ENCODE results near the gene POLDIP2.

Gene POLDIP2

DNA sequence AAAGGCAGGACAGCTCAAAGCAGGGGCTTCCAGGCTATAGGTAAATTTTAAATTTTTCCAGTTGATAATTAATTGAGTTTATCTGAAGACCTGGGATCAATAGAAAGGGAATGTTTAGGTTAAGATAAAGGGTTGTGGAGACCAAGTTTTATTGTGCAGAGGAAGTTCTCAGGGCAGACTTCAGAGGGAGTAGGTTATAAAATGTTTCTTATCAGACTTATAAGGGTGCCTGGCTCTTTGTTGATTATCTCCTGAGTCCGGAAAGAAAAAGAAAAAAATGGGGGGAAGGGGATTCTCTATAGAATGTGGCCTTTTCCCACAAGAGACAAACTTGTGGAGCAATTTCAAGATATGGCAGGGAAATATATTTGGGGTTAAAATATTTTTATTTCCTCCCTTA is 32.8 kb upstream of the POLDIP2 start:
- no peak for DNase-seq (ENCODE audit: low read depth)

DNA sequence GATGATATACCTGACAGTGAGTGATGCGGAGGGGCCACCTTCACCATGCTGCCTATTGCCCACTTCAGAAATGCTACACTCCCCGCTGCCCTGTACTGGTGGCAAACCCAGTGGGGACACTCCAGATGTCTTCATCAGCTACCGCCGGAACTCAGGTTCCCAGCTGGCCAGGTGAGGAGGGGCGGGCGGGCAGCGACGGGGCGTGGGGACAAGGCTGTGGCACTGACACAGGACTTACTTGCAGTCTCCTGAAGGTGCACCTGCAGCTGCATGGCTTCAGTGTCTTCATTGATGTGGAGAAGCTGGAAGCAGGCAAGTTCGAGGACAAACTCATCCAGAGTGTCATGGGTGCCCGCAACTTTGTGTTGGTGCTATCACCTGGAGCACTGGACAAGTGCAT is 30.8 kb upstream of the POLDIP2 start:
- no peak for DNase-seq (ENCODE audit: low read depth)

DNA sequence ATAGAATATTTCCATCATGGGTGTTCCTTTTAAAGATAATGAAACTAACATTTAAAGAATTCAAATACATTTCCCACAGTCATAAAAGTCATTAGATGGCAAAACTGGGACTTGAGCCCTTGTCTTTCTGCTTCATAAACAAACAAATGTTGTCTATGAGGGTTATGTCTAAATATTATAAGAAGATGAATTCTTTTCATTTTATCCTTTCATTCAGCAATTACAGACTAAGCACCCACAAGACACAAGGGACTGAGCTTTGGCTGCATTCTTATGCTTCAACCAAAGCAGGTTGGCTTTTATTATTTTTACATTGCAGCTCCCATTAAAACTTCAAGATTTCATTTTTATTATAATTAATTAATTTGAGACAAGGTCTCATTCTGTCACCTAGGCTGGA is 29.1 kb upstream of the POLDIP2 start:
- no peak for DNase-seq (ENCODE audit: low read depth)

DNA sequence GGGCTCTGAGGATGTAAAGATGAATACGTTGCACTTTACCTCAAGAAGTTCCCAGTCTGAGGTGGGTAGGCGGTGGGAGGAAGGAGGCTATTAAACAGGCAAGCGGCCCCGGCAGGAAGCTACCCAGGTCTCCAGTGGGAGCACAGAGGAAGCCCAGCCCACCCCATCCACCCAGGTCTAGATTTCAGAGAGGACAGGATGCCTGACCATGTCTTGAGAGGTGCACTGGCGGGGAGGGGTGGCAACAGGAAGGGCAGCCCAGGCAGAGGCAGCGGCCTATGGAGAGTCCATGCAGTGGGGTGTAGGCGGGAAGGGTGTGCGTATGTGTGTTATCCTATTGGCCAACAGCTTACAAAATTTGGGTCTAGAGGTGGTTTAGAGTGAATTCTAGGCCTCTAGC is 28.1 kb upstream of the POLDIP2 start:
- no peak for DNase-seq (ENCODE audit: low read depth)

DNA sequence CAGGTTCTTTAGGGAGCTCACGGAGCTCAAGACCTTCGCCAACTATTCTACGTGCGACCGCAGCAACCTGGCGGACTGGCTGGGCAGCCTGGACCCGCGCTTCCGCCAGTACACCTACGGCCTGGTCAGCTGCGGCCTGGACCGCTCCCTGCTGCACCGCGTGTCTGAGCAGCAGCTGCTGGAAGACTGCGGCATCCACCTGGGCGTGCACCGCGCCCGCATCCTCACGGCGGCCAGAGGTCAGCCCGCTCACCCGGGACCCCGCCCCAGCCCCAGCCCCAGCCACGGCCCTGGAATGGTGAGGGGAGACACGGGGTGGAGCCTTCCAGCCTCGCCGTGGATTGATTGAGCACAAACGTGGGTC is 27.7 kb upstream of the POLDIP2 start:
- DNase-seq (ENCODE audit: low read depth), result no peak

DNA sequence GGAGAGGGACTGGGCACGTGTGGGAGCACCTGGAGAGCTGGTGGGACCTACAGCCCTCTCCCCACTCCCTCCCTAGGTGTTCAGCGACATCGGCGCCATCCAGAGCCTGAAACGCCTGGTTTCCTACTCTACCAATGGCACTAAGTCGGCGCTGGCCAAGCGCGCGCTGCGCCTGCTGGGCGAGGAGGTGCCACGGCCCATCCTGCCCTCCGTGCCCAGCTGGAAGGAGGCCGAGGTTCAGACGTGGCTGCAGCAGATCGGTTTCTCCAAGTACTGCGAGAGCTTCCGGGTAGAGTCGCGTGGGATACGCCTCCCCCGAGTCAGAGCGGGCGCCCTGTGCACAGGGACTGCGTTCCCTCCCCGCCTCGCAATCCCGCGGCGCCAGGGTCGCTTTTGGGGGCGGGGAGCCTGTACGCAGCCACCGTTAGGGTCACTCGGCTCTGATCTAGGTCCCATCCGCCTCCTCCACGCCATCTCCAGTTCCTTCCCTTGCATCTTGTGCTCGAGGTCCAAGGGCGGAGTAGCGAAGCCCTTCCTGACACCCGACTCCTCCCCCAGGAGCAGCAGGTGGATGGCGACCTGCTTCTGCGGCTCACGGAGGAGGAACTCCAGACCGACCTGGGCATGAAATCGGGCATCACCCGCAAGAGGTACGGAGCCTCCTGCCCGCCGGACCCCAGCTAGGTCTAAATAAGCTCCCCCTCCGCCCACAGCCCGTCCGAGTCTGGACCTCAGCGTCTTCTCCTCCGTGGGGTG is 27.1 kb upstream of the POLDIP2 start:
- peak; percentile 44 for DNase-seq (ENCODE audit: low read depth)

DNA sequence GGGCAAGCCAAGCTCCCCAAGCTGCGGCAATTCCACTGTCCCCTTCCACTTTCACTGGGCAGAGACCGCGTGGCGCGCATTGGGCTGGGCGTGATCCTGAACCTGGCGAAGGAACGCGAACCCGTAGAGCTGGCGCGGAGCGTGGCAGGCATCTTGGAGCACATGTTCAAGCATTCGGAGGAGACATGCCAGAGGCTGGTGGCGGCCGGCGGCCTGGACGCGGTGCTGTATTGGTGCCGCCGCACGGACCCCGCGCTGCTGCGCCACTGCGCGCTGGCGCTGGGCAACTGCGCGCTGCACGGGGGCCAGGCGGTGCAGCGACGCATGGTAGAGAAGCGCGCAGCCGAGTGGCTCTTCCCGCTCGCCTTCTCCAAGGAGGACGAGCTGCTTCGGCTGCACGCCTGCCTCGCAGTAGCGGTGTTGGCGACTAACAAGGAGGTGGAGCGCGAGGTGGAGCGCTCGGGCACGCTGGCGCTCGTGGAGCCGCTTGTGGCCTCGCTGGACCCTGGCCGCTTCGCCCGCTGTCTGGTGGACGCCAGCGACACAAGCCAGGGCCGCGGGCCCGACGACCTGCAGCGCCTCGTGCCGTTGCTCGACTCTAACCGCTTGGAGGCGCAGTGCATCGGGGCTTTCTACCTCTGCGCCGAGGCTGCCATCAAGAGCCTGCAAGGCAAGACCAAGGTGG is 24.0 kb upstream of the POLDIP2 start:
- no peak for DNase-seq (ENCODE audit: low read depth)

DNA sequence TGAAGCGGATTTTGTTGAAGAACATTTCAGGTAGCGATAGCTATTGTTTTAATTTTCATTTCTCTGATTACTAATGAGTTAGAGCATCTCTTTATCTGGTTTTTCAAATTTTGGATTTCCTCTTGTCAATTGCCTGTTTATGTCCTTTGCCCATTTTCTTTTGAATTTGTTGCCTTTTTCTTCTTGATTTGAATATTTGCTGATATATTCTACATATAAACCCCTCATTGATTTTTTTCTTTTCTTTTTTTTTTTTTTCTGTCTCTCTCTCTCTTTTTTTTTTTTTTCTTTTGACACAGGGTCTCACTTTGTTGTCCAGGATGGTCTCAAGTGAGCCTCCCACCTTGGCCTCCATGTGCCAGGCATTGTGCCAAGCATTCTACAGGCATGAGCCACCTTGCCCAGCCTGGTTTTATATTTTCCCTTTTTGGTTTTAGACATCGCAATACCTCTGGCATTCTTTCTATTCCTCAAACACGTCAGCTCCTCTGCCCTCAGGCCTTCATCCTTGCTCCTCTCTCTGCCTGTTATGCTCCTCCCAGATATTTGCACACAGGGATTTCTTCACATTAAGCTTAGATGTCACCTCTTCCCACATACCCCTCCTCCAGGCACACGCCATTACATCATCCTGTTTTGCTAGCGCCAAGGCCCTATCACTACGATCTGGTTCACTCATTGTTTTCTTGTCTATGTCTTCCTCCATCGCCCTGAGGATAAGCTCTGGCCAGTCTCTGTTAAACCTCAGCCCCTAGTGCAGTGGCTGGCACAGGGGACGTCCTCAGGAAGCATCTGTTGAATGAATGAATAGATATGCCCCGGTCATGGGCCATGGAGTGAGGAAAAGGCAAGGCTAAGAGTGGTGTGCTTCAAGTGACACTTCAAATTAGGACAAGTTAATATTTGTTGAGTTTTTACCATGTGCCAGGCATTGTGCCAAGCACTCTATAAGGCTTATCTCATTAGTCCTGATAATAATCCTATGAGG is 22.8 kb upstream of the POLDIP2 start:
- DNase-seq (ENCODE audit: low read depth), result no peak

DNA sequence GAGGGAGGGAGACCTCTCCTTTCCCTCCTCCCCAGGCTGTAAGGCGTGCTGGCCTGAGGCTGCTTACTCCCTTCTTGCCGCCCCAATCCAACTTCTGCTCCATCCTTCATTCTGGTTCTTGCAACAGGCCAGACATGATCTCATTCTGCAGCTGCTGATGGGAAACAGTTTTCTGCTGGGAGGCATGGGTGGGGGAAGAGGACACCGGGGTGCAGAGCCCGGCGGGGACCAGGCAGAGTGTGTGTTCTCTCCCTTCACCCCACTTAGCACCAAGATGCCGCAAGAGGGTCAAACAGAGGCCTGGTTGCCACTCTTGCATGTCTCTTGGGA is 15.6 kb upstream of the POLDIP2 start:
- DNase-seq (ENCODE audit: low read depth), result no peak

DNA sequence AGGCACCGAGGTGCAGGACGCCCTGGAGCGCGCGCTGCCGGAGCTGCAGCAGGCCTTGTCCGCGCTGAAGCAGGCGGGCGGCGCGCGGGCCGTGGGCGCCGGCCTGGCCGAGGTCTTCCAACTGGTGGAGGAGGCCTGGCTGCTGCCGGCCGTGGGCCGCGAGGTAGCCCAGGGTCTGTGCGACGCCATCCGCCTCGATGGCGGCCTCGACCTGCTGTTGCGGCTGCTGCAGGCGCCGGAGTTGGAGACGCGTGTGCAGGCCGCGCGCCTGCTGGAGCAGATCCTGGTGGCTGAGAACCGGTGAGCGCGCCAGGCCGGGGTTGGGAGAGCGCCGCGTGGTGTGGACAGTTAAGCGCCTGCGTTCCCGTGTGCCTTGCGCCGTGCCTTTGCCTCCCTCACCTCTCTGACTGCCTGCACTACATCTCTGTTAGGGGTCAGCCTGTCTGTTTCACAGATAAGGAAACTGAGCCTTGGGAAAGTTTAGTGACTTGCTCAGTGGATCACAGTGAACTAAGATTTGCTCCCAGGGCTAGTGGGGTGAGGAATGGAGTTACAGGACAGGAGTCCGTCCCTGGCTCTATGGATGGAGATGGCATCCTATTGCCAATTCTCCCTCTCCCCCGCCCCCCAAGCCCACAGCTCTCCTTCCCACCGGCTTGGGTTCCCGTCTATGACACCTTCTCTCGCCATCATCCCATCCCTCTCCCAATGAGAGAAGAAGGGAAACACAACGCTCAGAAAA is 15.0 kb upstream of the POLDIP2 start:
- DNase-seq (ENCODE audit: low read depth), result no peak

DNA sequence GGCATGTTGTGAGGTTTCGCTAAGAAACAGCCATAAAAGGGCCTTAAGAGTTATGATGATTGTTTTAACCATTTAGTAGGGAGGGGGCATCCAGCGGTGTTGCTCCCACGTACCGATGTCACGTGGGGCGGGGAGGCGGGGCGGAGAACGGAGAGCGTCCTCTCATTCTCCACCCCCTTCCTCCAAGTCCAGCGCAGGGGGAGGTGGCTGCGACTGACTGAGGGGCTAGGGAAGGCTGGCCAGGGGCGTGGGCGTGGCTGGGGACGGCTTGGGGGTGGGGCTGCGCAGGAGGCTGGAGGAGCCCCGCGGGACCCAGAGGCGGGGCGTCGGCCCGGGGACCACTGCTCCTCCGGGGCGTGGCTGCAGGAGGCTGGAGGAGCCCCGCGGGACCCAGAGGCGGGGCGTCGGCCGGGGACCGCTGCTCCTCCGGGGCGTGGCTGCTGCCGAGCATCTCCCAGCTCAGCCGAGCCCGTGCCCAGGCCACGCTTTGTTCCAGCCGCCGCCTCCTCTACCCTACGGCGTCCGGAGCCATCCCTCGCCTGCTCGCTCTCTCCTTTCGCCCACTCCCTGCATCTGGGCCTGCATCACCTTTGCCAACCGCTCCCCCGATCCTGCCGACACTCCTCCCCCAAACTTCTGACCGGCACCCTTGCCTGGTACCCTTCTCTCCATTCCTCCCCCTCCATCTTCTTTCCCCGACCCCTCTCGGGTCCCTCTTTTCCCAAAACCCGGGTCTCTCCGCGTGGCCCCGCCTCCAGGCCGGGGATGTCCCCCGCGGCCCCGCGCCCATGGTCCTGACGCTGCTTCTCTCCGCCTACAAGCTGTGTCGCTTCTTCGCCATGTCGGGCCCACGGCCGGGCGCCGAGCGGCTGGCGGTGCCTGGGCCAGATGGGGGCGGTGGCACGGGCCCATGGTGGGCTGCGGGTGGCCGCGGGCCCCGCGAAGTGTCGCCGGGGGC is 14.2 kb upstream of the POLDIP2 start, which contains the start of gene SARM1:
Gene SARM1, plus strand, starts transcription at position 450 of the 958 bp plus-strand sequence. Its CDS starts 339 bp downstream, at position 789.
- DNase-seq (ENCODE audit: low read depth), result peak; percentile 64

DNA sequence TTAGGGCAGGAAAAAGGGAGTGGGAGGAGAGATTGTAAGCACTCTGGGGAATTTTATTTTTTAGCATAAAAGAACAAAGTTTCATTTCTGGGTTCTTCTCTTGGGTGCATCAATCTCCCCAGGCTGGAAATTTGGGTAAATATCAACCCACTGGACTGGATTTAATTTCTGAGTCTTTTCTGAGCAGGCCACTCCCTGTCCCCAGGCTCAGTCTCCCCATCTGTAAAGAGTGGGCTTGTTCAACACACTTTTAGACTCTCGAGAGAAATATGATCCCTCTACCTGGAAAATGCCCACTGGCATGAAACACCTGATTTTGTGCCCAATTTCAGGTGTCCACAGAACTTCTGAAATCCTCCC is 13.4 kb upstream of the POLDIP2 start:
- no peak for DNase-seq (ENCODE audit: low read depth)

DNA sequence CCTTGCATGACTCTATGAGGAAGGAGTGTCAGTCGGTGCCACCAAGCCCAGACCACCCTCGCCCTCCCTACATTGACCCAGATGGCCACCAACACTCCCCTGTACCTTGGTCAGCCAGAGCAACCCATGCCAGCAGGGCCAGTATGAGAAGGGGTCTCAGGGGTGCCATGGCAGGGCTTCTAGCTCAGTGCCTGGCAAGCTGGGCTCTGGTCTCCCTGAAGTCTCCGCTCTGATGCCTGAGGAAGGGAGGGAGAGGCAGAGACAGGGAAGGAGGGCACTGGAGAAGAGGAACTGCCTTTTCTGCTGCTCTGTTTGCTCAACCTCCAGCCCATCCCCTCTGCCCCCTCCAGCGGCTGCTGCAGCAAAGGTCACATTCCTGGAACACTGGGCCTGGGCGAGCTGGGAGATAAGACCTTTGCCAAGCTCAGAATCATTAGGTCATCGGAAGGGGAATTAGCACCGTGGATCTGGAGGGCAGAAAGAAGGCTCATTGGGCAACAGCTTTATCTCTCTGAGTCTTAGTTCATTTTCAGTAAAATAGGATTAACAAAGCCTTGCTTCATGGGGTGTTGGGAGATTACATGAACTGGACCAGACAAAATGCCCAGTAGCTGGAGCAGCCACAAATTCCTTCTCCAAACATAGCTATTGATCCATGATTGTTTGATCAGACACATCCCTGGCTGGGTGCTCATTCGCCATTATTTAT is 12.9 kb upstream of the POLDIP2 start, which contains the start of gene VTN:
Gene VTN, minus strand, starts transcription at position 273 of the 709 bp plus-strand sequence. Its CDS starts 104 bp downstream, at position 169.
- DNase-seq (ENCODE audit: low read depth), result no peak

DNA sequence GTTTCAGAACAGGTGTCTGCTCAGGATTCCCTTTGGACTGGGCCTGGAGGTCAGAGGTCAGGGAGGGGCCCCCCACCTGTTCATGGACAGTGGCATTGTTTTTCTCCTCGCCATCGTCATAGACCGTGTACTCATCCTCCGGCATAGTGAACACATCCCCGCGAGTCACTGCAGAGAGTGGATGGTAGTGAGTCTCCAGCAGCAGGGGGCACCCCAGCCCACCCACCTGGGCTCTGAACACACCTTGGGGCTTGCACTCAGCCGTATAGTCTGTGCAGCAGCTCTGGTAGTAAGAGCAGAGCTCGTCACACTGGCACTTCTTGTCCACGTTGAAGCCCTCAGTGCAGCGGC is 12.3 kb upstream of the POLDIP2 start:
- DNase-seq (ENCODE audit: low read depth), result no peak

DNA sequence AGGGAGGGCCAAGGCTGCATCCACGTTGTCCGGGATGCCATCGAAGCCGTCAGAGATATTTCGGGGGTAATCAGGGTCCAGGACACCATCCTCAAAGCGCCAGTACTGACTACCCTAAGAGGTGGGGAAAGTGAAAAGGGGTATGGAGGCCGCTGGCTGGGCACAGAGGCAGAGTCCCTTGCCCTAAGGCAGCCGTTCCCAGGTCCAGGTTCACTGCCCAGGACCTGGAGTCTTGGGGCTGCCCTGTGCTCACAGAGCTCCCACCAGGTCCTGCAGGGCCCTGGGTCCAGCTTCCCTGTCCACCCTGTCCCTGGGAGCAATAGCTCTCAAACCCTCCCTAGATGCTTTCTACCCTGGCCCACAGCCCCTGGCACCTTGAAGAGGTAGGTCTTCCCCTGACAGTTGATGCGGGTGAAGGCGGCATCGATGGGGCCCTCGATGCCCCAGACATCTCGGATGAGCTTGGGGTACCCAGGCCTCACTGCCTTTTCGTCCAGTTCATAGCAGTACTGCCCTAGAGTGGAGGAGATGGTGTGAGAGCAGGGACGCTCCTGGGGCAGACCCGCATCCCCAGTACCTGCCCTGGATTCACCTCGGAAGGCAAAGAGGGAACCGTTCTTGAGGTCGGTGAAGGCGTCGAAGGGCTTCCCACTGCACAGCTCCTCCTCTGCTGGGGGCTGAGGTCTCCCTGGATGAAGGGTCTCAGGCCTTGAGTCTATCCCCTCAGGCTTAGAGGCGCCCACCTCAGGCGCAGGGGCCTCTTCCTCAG is 11.8 kb upstream of the POLDIP2 start:
- DNase-seq (ENCODE audit: low read depth), result no peak

DNA sequence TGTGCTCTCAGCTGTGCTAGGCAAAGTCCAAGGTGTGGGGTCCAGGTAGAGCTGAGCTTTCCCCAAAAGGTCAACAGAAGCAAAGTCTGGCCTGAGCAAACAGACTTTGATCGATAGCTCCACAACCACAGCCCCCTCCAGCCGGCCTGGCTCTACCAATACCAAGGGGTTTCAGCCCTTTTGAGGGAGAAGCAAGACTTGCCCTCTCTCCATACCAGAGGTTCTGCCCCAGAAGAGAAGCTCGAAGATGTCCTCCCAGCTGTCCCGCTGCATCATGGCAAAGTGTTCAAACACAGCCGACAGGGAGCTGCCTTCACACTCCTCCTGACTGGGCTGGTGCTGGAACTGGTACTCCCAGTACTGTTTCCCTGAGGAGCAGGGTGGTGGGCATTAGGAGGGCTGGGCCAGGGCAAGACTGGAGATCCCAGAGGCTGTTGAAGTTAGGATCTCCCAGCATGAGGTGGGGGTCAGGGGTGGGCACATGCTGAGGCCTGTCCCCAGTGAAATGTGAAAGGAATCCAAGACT is 11.0 kb upstream of the POLDIP2 start:
- DNase-seq (ENCODE audit: low read depth), result no peak

DNA sequence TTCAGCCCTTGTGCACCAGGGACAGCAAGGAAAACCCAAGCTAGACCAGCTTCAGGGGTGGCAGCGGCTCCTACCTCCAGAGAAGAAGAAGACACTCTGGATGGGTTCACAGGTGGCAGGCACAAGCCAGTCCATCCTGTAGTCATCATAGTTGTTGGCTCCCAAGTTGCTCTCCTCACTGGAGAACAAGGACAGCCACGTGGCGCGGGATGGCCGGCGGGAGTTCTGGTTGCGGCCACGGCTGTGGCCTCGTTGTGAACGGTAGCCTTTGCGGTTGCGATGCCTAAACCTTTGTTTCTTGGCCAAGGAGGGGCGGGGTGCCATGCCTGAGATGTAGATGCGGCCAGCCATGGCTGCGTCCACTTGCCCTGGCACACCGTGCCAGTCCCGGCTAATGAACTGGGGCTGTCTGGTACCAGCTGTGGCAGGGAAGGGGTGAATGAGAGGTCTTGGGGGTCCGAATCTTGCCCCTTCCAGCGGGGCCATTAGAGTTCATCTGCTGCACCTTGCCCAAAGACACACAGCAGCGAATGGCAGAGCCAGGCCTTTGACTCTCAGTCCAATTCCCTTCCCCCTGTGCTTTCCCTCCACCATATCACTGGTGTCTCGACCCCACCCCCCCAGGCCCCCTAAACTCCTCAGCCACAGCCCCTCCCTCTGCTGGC is 10.4 kb upstream of the POLDIP2 start:
- no peak for DNase-seq (ENCODE audit: low read depth)

DNA sequence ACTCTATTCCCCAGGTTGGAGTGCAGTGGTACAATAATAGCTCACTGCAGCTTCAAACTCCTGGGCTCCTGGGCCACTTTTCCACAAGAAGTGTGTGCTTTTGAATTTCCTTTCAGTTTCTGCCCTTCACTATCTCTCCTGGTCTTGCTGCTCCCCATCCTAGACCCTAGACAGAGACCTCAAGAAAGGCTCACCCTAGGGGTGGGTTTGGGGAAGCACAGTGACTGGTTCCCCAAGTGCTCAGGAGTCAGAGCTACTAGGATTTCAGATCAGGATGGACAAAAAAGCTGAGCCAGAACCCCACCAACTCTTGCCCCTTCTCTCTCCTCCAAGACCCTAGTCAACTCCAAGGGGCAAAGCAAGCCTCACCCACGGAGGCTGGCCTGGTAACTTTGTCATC is 9.3 kb upstream of the POLDIP2 start:
- DNase-seq (ENCODE audit: low read depth), result no peak

DNA sequence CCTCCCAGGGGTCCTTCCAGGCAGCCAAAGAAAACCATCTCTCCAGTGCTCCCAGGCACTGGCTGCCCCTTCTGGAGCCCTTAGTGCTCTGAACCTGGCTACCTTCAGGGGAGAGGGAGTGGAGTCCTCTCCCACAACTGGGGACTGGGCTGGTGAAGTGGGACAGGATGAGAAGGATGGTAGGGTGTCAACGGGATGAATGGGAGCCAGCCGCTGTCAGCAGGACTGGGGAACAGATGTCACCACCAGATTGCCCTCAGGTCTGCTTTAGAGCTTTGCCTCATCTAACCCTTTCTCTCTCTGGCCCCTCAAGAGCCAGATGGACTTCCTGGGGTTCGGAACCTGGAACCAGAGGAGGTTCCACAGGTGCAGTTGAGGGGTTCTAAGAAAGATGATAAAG is 8.2 kb upstream of the POLDIP2 start:
- DNase-seq (ENCODE audit: low read depth), result no peak

Measured in T follicular helper cell (primary cell).